ENCODE results near the gene LMCD1.

The LMCD1 gene

DNA sequence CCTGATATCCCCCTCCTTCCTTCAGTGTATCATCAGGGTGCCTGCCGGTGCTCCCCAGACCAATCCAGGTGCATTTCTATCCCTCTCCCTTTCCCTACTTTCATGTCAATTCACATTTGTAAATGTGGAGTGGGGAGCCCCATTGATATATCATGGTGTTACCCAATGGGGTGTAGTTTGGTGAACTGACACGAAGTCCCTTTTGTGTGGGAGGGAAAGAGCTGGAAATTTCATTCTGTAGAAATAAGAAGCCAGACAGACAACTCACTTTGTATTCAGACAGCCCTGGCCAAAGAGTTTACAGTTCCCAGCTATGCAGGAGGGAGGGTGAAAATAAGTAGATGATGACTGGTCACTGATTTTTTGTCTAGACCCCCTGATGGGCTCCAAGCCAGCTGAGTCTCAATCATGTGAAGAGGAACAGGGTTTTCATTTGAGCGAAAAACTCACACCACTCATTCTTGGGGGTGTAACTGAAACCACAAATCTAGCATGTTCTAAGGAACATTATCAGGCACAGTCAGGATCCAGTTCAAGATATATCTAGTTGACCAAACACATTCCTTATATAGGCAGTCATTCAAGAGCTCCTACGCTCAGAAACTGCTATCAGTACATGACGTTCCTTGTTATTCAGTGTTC is 58.9 kb downstream of the LMCD1 start:
- no peak overlapping the region for H3K27ac ChIP-seq
- TF ChIP-seq, protein P1, sequence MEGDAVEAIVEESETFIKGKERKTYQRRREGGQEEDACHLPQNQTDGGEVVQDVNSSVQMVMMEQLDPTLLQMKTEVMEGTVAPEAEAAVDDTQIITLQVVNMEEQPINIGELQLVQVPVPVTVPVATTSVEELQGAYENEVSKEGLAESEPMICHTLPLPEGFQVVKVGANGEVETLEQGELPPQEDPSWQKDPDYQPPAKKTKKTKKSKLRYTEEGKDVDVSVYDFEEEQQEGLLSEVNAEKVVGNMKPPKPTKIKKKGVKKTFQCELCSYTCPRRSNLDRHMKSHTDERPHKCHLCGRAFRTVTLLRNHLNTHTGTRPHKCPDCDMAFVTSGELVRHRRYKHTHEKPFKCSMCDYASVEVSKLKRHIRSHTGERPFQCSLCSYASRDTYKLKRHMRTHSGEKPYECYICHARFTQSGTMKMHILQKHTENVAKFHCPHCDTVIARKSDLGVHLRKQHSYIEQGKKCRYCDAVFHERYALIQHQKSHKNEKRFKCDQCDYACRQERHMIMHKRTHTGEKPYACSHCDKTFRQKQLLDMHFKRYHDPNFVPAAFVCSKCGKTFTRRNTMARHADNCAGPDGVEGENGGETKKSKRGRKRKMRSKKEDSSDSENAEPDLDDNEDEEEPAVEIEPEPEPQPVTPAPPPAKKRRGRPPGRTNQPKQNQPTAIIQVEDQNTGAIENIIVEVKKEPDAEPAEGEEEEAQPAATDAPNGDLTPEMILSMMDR (conservative IDR thresholded peaks at IDR 0.05): no peak

DNA sequence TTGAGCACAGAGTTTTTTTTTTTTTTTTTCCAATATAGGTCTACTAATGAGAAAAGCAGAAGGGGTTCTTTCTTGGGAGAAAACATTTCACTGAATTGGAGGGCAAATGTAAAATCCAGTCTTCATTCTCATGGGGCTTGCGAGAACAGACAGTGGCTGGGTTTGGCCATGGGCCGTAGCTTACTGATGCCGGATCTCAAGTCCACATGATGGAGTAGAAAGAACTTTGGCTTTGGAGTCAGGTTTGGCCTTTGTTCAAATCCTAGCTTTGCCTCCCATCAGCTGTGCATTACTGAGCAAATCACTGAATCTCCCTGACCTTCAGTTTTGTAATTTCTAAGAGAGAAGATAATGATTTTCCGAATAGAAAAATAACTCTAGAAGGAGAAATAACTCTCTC is 59.7 kb downstream of the LMCD1 start:
- H3K27ac ChIP-seq: no peak overlapping the region
- TF ChIP-seq, protein P1 (conservative IDR thresholded peaks at IDR 0.05): no peak

DNA sequence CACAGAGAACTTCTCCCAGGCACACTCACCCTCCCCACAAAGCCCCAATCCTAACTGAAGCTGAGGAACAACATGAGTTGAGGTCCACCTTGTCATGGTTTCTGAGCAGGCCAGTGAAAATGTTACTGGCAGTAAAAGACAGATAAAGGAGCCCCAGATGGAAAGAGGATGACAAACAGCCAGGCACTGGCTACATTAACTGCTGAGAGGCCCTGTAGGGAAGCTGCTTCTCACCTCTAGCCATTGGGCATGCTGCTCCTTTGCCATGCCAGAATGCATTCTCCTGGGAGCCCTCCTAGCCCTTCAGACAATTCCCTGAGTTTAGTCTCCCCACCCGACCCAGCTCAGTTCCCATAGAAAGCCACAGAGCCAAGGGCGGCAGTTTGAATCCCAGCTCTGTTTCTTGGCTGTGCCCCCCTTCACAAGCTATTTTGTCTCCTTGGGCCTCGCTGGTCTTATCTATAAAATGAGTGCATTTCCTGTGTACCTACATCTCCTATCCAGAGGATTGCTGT is 60.5 kb downstream of the LMCD1 start:
- no peak overlapping the region for H3K27ac ChIP-seq
- TF ChIP-seq, protein P1 (conservative IDR thresholded peaks at IDR 0.05): no peak

DNA sequence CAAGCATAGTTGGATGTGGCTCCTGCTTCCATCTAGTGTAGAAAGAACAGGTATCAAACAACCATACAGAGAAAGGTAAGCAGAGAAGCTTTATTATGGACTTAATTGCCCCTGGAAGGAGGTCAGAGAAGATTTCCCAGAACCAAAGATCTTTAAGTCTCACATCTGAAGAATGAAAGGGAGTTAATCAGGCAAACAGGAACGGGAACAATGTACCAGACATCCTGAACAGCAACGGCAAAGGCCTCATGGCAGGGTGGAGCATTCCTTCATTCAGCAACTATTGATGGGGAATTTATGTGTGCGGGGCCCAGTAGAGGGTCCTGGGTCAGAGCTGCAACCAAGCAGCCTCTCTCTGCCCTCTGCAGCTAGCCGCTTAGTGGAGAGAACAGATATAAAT is 61.5 kb downstream of the LMCD1 start:
- TF ChIP-seq, protein P1 (conservative IDR thresholded peaks at IDR 0.05): no peak
- no peak overlapping the region for H3K27ac ChIP-seq

DNA sequence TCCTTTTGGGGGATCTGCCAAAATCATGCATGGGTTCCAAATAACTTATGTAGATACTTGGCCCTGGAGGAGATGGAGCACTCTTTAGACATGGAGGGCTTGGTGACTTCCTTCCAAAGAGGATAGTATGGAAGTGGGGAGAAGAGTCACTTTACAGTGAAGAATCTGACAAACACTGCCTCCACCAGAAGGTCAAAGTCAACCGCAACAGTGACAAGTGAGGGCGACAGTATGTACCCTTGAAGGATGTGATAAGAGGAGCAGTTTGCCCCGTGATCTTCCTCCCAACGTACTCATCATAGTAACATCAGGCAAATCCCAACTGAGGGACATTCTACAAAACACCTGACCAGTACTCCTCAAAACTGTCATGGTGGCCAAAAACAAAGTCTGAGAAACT is 62.0 kb downstream of the LMCD1 start:
- H3K27ac ChIP-seq: no peak overlapping the region
- TF ChIP-seq, protein P1 (conservative IDR thresholded peaks at IDR 0.05): no peak

DNA sequence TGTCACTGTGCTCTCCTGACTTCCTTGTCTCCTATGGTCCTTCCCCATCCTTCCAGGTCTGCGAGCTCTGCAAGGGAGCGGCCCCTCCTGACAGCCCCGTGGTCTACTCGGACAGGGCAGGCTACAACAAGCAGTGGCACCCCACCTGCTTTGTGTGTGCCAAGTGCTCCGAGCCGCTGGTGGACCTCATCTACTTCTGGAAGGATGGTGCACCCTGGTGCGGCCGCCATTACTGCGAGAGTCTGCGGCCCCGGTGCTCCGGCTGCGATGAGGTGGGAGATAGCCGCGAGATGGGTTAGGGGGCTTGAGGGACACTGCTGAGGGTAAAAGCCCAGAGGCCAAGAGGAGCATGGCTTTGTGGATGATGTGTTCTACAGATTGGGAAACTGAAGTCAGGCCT is 63.8 kb downstream of the LMCD1 start:
- TF ChIP-seq, protein P1 (conservative IDR thresholded peaks at IDR 0.05): no peak
- no peak overlapping the region for H3K27ac ChIP-seq

DNA sequence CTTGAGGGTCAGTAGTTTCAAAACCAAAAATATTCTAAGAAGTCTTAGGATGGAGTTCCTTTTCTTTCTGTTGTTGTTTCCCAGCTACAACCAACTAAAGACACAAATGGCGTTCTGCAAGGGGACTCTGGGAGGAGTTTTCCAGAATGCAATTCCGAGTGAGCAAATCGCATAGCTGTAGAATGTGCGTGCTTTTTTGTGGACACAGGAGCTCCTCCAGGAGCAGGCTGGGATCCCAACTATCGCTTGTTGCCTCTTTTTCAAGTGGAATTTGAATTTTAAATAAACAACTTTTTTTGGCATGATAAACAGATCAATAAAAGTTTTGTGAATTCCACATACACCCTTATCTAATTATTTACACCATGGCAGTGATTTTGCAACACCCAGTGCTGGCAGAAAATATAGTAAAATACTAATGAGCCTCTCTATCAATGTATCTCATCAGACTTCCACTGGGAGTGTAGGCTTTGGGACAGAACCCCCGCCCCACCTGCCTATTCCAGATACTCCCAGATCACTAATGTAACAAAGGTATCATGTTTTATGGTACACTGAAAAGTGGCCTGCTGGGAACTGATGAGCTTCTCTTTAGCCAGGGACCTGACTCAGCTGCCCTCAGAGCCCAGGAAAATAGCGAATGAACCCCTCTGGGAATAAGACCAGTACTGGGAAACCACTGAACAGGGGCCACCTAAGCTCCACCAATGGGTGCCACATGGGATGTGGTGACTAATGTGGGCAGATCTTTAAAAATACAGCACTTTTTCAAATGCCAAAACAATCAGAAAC is 66.4 kb downstream of the LMCD1 start:
- H3K27ac ChIP-seq: no peak overlapping the region
- TF ChIP-seq, protein P1 (conservative IDR thresholded peaks at IDR 0.05): no peak
